Forelimb muscle (tissue), 1 donor: ENCODE measurements around the gene GALNT14. TPM values are rescaled to one million over a fixed set of nuclear protein-coding genes. Genes with fewer than 3 reads are reported as not detected.

Experiments
- DNase-seq: peaks from one replicate; pipeline ENCODE4 v3.0.0-alpha.2; 2013; ENCODE audit warnings: low read depth
- polyA plus RNA-seq: library from polyadenylated mRNA; unstranded; fragments of 120-200 nt; gene quantifications from one replicate; pipeline ENCODE4 v1.2.1, GENCODE V29; 2013; ENCODE audit not compliant: insufficient read length

GALNT14 gene
- polyA plus RNA-seq, 1 donor, result 2.4 TPM

DNA sequence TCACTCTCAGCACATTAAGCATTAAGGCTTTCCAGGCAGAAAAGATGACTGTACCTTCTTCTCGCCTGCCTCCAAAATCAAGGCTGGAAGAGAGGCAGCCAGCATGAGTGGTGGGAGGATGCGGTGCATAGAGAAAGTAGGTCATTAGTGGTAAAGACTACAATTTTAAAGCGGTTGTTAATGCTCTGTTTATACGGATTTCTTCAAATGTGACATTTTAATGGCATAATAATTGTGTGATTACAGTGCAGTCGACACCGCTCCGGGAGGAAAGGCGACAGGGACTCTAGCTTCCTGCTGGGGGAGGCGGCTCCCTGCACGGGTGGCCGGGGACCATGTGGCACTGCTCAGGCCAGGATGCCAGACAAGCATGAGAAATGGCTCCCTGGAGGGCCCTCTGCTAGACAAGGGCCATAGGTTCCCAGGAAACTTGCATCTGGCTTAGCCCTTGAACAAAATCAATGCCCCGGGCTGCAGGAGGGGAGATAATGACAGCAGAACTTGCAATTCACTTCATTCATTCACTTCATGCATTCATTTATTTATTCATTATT, 129.6 kb downstream of the GALNT14 start:
- DNase-seq, result no peak

- no peak for DNase-seq
Observed at GRCh38 chr2:31004257-31004656, 134.0 kb downstream of the GALNT14 start.

DNA sequence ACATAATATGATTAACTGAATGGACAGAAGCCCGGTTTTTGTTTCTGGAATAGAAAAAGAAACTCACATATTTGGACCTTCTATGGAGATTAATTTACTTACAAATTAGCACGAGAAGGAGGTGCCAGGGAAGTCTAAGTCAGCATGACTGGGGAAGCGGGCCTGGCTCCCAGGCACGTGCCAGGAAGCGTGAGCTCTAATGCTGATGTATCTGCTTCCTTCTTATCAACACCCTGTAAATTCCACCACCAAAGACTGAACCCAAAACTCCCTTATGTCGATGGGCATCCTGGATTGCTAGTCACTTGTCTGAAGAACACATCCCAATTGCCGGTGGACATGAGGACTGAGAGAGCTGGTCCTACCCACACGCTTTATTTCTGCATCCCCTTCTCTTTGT, 134.5 kb downstream of the GALNT14 start:
- no peak for DNase-seq

DNA sequence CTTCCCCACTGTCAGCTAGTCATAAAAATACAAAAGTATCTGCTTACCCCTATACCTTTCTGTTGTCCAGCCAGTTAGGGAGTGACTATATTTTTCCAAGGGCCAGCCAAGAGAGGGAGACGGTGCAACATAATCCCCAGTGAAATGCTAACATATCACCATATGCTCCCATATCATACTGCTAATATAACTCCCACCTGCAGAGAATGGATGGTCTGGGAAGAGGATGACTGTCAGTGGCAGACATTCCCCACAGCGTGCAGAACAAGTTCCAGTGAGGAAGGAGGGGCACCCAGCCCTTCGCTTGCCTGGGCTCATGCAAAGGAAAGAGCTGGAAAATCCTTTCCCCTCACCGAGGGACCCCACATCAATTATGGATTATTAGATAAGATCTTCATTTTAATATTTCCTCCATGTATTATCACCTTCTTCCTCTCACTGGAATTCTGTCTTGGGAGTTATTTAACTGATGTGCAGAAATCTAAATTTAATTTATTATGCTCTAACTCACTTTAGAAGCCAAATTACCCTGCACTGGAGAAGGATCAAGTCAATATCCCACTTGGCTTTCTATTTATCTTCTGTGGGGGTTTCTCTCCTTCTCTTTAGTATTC, 135.6 kb downstream of the GALNT14 start:
- no peak for DNase-seq

DNA sequence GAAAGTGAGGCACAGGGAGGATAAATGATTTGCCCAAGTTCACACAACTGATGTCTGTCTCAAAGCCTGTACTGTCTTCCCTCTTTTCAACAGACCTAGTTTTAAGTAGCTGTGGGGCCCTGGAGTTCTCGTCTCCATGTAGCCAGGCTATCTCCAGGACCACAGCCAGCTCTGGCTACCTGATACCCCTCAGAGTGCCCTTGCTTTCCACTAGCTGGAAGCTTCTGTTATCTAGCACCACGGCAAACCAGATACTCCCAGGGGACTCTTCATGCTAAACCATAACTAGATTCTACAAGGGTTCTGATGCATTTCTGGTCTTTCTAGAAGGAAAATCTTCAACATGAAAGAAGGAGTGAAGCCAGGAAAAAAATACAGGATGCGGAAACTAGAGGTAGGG, 137.3 kb downstream of the GALNT14 start:
- no peak for DNase-seq

DNA sequence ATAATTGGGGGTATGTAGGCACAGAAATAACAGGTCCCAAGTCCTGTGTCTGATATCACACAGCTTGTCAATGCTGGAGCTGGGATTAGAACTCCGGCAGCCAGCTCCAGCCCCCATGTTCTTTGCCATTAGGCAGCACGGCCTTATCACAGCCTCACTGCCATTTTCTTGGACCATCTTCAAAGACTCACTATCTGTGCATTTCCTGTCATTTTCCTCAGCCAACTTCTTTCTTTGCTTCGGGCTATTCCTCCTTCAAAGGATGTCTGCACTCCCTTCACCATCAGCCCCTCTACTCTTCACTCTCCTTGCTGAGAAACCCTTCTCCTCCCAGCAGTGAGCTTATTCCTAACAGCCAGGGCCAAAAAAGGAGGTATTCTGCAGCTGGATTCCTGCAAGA, 139.6 kb downstream of the GALNT14 start:
- no peak for DNase-seq

GRCh38 chr2:30997979-30998378, 140.3 kb downstream of the GALNT14 start:
- DNase-seq, result no peak

- DNase-seq, result no peak
Observed at GRCh38 chr2:30994227-30995056, 143.8 kb downstream of the GALNT14 start.

DNA sequence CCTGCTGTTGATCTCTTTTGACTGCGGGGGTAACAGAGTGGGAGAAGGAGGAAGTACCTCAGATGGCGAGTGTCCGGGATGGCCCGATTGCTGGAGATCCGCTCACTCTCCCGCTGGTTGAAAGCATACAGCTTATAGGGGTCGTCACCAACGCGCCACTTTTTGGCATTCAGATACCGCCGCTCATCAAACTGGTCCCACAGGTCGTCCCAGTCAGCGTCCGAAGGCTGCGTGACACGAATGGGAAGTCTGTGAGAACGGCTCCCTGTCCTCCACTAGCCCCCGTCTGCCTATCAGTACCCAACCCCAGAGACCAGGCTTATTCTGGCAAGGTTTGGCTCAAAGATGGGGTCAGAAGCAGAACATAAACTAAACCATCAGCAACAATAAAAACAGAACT, 145.5 kb downstream of the GALNT14 start:
- no peak for DNase-seq

DNA sequence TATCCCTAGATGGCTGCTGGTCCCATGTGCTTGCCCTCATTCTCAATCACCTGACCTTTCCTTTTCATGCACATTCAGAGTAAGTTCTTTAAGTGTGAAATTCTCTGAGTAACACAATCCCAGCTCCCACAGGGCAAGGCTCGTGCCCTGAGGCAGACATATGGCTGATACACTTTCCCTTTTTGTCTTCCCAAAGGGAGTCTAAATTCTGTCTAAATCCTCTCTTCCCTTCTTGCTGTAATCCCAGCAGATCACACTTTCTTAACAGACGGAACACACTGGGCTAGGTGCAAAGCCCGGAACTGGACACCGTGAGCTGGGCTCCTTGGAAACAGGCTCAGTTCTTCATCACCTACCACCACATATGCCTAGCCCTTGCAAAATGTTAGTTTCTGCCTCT, 147.6 kb downstream of the GALNT14 start:
- no peak for DNase-seq

DNA sequence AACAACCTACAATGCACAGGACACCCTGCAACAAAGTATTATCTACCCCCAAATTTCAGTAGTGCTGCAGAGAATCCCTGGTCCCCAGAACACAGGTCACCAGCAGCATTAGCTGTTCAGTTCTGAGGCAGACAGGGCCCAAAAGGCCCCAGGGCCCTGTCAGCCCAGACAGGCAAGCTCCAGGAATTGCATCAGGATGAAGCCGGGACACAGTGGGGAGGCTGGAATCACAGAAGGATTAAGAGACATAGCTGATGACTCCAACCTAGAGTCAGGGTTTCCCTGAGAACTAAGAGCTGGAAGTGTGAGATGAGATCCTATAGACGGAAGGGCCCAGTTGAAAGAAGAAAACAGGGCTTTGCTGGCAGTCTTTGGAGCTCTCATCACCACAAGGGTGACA, 148.1 kb downstream of the GALNT14 start:
- DNase-seq, result no peak

DNA sequence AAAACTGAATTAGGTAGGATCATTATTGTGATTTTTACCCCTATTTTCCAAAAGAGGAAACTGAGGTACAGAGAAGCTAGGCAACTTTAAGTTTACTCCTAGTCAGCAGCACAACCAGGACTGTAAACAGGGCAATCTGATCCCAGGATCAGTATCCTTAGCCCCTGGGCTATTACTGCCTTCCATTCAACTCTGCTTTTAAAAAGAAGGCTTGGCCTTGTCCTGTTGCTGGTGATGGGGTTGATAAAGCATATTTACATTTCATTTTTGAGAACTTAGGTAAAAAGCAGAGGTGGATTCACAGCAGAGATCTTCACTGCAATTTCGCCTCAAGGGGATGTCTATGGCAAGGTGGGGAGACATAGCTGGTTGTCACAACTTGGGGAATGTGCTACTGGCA, 148.5 kb downstream of the GALNT14 start:
- DNase-seq, result no peak

- DNase-seq, result no peak
Observed at GRCh38 chr2:30987566-30987965, 150.7 kb downstream of the GALNT14 start.

DNA sequence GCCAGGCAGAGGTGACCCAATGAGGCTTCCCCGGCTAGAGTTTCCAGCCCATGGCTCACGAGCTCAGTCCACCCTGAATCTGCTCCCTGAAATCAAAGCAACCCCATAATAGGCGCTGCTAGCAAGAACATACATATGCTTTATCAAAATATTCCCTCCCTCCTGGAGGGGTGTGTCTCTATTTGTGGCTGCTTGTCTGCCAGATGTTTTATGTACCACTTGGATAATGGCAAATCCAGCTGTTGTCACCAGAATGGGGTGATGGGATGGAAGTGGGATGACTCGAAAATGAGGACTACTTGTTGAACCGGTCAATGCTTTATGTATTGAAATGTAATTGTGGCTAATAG, 152.0 kb downstream of the GALNT14 start:
- DNase-seq, result no peak

DNA sequence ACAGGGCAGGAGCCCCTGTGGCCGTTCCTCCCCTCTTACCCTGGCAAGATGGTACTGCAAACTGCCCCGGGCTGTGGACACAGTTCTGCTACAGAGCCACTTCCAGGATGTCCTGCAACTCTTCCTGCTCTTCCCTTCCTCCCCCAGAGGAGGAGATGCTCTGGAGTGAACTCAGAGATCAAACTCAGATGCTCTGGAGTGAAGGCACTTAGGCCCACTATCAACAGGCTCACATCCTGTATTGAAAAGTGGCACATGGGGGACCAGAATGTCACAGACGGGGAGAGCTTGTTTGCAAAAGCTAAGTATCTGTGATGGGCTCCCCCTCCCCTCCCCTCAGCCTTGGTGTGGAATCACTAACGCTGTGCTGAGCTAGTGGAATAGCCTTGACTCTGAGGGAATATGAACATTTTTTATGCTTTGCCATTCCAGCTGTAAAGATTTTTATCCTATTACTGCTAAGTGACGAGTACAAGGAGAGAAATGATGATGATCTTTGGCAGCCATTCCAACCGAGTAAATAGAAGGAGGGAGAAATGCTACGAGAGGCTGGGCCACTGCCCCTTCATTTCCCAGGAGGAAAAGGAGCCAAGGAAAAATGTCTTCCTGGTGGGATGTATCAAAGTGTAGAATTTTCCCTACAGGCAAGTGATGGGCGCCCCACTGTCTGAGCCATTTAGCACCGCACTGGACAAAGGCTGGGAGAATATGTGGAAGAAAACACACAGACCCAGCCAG, 152.6 kb downstream of the GALNT14 start:
- peak; percentile 36 for DNase-seq

DNA sequence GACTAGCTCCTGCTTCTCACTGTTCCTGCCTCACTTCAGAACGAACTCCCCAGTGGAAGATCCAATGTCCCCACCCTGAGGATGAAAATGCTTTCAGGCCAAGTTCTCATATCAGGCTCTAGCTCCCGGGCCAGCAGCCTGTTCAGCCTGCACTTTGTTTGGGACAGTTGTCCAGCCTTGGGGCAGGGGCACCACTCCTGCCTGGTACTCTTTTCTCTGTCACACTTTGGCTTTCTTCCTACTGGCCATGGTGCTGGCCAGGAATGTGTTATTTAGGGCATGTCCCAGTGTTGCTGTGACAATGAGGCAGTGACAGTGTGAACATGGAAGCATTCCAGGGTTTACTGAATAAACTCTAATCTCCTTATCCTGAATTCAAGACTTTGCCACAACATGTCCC, 154.1 kb downstream of the GALNT14 start:
- no peak for DNase-seq

DNA sequence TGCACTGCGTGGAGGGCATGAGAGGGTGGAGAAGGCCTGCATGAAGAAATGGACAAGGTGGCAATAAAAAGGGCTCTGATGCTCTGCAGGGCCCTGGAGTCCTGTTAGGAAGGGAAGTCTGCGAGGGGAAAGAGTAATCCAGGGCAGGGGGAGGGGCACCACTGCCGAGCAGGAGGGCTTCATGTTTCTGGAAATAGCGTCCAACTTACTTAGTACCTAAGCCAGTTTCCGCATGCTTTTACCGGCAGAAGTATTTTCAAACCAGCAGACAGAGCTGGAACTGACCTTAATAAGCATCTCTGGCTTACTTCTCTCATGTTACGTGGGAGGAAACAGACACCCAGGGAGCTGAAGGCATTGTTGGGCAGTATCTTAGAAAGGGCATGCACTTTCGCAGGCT, 156.7 kb downstream of the GALNT14 start:
- no peak for DNase-seq

GRCh38 chr2:30981096-30981495, 157.1 kb downstream of the GALNT14 start:
- DNase-seq, result no peak

- DNase-seq, result no peak
Observed at GRCh38 chr2:30979822-30980245, 158.4 kb downstream of the GALNT14 start.

DNA sequence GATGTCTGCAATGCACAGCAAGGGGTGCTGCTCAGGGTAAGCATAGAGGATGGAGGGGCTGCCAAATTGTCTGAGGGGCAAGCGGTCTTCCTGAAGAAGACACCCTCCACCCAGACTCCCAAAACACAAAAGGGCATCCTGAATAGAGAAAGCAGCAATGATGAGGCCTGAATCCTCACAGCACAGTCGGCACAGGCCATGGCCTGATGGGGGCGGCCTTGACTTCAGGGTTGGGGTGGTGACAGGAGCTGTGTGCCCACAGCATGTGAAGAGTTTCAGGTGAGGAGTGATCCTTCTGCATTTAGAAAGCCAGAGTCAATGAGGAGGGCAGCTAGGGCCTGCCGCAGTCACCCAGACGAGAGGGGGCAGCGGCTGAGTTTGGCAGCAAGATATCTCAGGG, 159.4 kb downstream of the GALNT14 start:
- DNase-seq, result no peak

GRCh38 chr2:30978044-30978443, 160.2 kb downstream of the GALNT14 start:
- DNase-seq, result no peak

DNA sequence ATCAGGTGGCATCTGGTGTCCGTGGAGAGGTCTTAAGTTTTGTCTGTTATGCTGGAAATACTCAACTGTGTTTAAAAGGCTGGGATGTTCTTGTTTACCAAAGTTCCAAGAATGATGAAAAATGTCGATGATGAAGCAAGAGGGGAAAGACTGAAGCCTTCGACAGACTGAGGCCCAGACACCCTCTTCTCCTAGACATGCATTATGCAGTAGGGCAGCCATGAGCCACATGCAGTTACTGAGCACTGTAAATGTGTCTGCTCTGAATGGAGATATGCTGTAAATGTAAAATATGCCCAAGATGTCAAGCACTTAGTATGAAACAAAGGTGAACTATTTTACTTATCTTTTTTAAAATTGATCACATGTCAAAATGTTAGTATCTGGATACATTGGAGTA, 163.1 kb downstream of the GALNT14 start:
- no peak for DNase-seq

- DNase-seq, result no peak
Observed at GRCh38 chr2:30974554-30974953, 163.7 kb downstream of the GALNT14 start.
